Urinary bladder (tissue), 4 donors: Measurements from ENCODE around the gene RPS6KA1. TPM values are rescaled to one million over a fixed set of nuclear protein-coding genes. Genes with fewer than 3 reads are reported as not detected.
"Not testable (repeated sequence)": the region's sequence is repeated elsewhere in the genome, so short reads cannot be mapped to it uniquely, and the experiment has no call there.

Experiments used
- DNase-seq: peaks from one replicate; pipeline ENCODE4 v3.0.0-alpha.2; 2015; ENCODE audit errors: extremely low spot score
- H3K27ac ChIP-seq: one replicate; pipeline ENCODE4 v1.5.1; 2013; ENCODE audit warnings: low read depth, mild to moderate bottlenecking, moderate library complexity
- H3K36me3 ChIP-seq: one replicate; pipeline ENCODE4 v1.6.1; 2013; ENCODE audit warnings: mild to moderate bottlenecking, moderate library complexity; ENCODE audit not compliant: insufficient read depth
- H3K4me1 ChIP-seq: one replicate; pipeline ENCODE4 v1.6.1; 2013; ENCODE audit warnings: mild to moderate bottlenecking, moderate library complexity; ENCODE audit not compliant: insufficient read depth
- H3K4me3 ChIP-seq: one replicate; pipeline ENCODE4 v1.5.1; 2013; ENCODE audit warnings: low read depth, low read length
- WGBS: extraction: QIAGEN DNeasy Blood & Tissue Kit; methylation state at CpG from one replicate; pipeline ENCODE4 v1.1.7; 2013; 5-methylcytosine and 5-hydroxymethylcytosine counted together
- polyA plus RNA-seq: library from polyadenylated mRNA; stranded (reverse); fragments of 200-250 nt; gene quantifications from one replicate; pipeline ENCODE4 v1.2.3, GENCODE V29; 2013
- total RNA-seq: library from RNA; depleted of rRNA; stranded (reverse); fragments of >200 nt; gene quantifications from one replicate; pipeline ENCODE4 v1.2.3, GENCODE V29; 2014
- donor health status: healthy with polysubstance abuse.
- donor health status: healthy.

RPS6KA1 gene
- total RNA-seq (8.9 TPM), polyA plus RNA-seq (7.7 TPM)

- peak within 1 kb of the TSS; percentile 78 for H3K4me3 ChIP-seq
- H3K4me1 ChIP-seq: peaks cover 2% of the 10 kb centered on the region
- WGBS: 1% methylated on average over 86 of the region's 86 CpGs
- no peak for DNase-seq
- H3K36me3 ChIP-seq: no peaks in the 10 kb centered on the region
- no peak within 1 kb of the TSS for H3K27ac ChIP-seq
These were observed at the start of gene RPS6KA1 for GRCh38 chr1:26529655-26530409. Gene RPS6KA1, plus strand, starts transcription at chr1:26529761. Its CDS starts 160 bp downstream, at chr1:26529921.

GRCh38 chr1:26482921-26483320 lies 46.6 kb upstream of the RPS6KA1 start:
- Histone ChIP-seq H3K4me1 (no peaks in the 10 kb centered on the region), H3K27ac (no peak overlapping the region), H3K4me3 (no peak overlapping the region), H3K36me3 (peaks cover 3% of the 10 kb centered on the region)
- 74% methylated on average over 2 of the region's 2 CpGs for WGBS
- DNase-seq: no peak

GRCh38 chr1:26483980-26484379 lies 45.6 kb upstream of the RPS6KA1 start:
- 78% methylated on average over 2 of the region's 2 CpGs for WGBS
- no peak overlapping the region for H3K4me3 ChIP-seq
- H3K36me3 ChIP-seq: peaks cover 3% of the 10 kb centered on the region
- DNase-seq: no peak
- no peak overlapping the region for H3K27ac ChIP-seq
- H3K4me1 ChIP-seq: no peaks in the 10 kb centered on the region

- WGBS: 83% methylated on average over 4 of the region's 4 CpGs
- no peaks in the 10 kb centered on the region for H3K36me3 ChIP-seq
- no peak overlapping the region for H3K4me3 ChIP-seq
- no peak for DNase-seq
- no peak overlapping the region for H3K27ac ChIP-seq
- H3K4me1 ChIP-seq: no peaks in the 10 kb centered on the region
These were observed 39.4 kb upstream of the RPS6KA1 start for GRCh38 chr1:26490155-26490554.

- Histone ChIP-seq H3K4me3 (no peak overlapping the region), H3K36me3 (no peaks in the 10 kb centered on the region), H3K27ac (no peak overlapping the region), H3K4me1 (no peaks in the 10 kb centered on the region)
- no peak for DNase-seq
- 57% methylated on average over 3 of the region's 3 CpGs for WGBS
These were observed 36.3 kb upstream of the RPS6KA1 start for GRCh38 chr1:26493267-26493666.

- Histone ChIP-seq H3K4me3 (no peak overlapping the region), H3K4me1 (no peaks in the 10 kb centered on the region), H3K27ac (no peak overlapping the region), H3K36me3 (no peaks in the 10 kb centered on the region)
- WGBS: 88% methylated on average over 3 of the region's 3 CpGs
- no peak for DNase-seq
These were observed 35.6 kb upstream of the RPS6KA1 start for GRCh38 chr1:26493938-26494337.

GRCh38 chr1:26496861-26497260 lies 32.7 kb upstream of the RPS6KA1 start:
- DNase-seq: no peak
- Histone ChIP-seq H3K27ac (no peak overlapping the region), H3K4me3 (no peak overlapping the region), H3K4me1 (no peaks in the 10 kb centered on the region), H3K36me3 (no peaks in the 10 kb centered on the region)
- WGBS: 32% methylated on average over 4 of the region's 4 CpGs

- Histone ChIP-seq H3K27ac (no peak overlapping the region), H3K4me1 (no peaks in the 10 kb centered on the region), H3K4me3 (no peak overlapping the region), H3K36me3 (no peaks in the 10 kb centered on the region)
- DNase-seq: no peak
- 93% methylated on average over 7 of the region's 7 CpGs for WGBS
These were observed 30.7 kb upstream of the RPS6KA1 start for GRCh38 chr1:26498894-26499293.

GRCh38 chr1:26500488-26501175 lies 28.9 kb upstream of the RPS6KA1 start:
- under 1% methylated on average over 74 of the region's 74 CpGs for WGBS

GRCh38 chr1:26510711-26511110 lies 18.9 kb upstream of the RPS6KA1 start:
- DNase-seq, H3K36me3 ChIP-seq, H3K4me3 ChIP-seq, H3K4me1 ChIP-seq, H3K27ac ChIP-seq: not testable (repeated sequence)
- WGBS: 63% methylated on average over 2 of the region's 2 CpGs

More at GRCh38 chr1:26500488-26501175, 28.9 kb upstream of the RPS6KA1 start:
- H3K27ac ChIP-seq: peak overlapping the region; percentile 89
- peak; percentile 60 for DNase-seq
- H3K4me1 ChIP-seq: no peaks in the 10 kb centered on the region
- H3K36me3 ChIP-seq: no peaks in the 10 kb centered on the region
- peak overlapping the region; percentile 65 for H3K4me3 ChIP-seq

GRCh38 chr1:26515836-26516235 lies 13.7 kb upstream of the RPS6KA1 start:
- H3K4me3 ChIP-seq, H3K27ac ChIP-seq, DNase-seq, H3K4me1 ChIP-seq, H3K36me3 ChIP-seq: not testable (repeated sequence)
- WGBS: 85% methylated on average over 4 of the region's 4 CpGs

- no peaks in the 10 kb centered on the region for H3K4me1 ChIP-seq
- WGBS: 87% methylated on average over 4 of the region's 4 CpGs
- no peaks in the 10 kb centered on the region for H3K36me3 ChIP-seq
- H3K27ac ChIP-seq: no peak overlapping the region
- no peak overlapping the region for H3K4me3 ChIP-seq
- DNase-seq: no peak
These were observed 12.4 kb upstream of the RPS6KA1 start for GRCh38 chr1:26516987-26517765.

- DNase-seq: no peak
- Histone ChIP-seq H3K4me1 (no peaks in the 10 kb centered on the region), H3K4me3 (no peak overlapping the region), H3K27ac (no peak overlapping the region), H3K36me3 (no peaks in the 10 kb centered on the region)
- WGBS: 67% methylated on average over 1 of the region's 1 CpG
These were observed 11.9 kb upstream of the RPS6KA1 start for GRCh38 chr1:26517766-26518049.

GRCh38 chr1:26518355-26518754 lies 11.2 kb upstream of the RPS6KA1 start:
- Histone ChIP-seq H3K4me1 (no peaks in the 10 kb centered on the region), H3K36me3 (no peaks in the 10 kb centered on the region), H3K4me3 (no peak overlapping the region), H3K27ac (no peak overlapping the region)
- 64% methylated on average over 6 of the region's 6 CpGs for WGBS
- no peak for DNase-seq
